ENCODE results near the gene ZNF197.

- no peak for TF ChIP-seq CTCF (conservative IDR thresholded peaks at IDR 0.05; ENCODE audit: low read depth in 2 of 2)
- TF ChIP-seq REST (IDR thresholded peaks at IDR 0.05; ENCODE audit: unreplicated experiment), result no peak
Observed at GRCh38 chr3:44642337-44642736, 17.5 kb downstream of the ZNF197 start.

All from GM23338 (cell line).